ENCODE results near the gene SUGCT. TPM values are rescaled to one million over a fixed set of nuclear protein-coding genes. Genes with fewer than 3 reads are reported as not detected.

SUGCT gene
- total RNA-seq, 2 experiments from 2014 or later: 0.95 to 1.2 TPM

- TF ChIP-seq CTCF (IDR thresholded peaks at IDR 0.05): no peak
- no peaks in the 10 kb centered on the region for H3K4me1 Mint-ChIP-seq (ENCODE audit: low read depth)
- DNase-seq: no peak
- POLR2A ChIA-PET: no interaction called here
- H3K36me3 Mint-ChIP-seq (ENCODE audit: low read depth): no peaks in the 10 kb centered on the region
- H3K36me3 ChIP-seq (ENCODE audit: insufficient read depth, low read length): no peaks in the 10 kb centered on the region
- intact Hi-C loops (cut with DNase I, micrococcal nuclease): no loop called here
- H3K27me3 ChIP-seq (ENCODE audit: control insufficient read depth in 1 of 2, insufficient read depth in 2 of 2, low read length in 2 of 2): no peaks in the 10 kb centered on the region
- H3K4me3 ChIP-seq (ENCODE audit: low read length): no peak overlapping the region
- no peaks in the 10 kb centered on the region for H3K27me3 Mint-ChIP-seq
- peaks cover 0 to 4% of the 10 kb centered on the region in 2 experiments for H3K9me3 ChIP-seq (ENCODE audit: control insufficient read depth in 1 of 2, insufficient read depth in 1 of 2, low read length in 2 of 2)
- CTCF ChIA-PET: no interaction called here
- H3K27ac ChIP-seq (ENCODE audit: low read depth in 1 of 2, low read length in 2 of 2): no peak overlapping the region
- peaks cover 15% of the 10 kb centered on the region for H3K9me3 Mint-ChIP-seq
- H3K4me1 ChIP-seq (ENCODE audit: insufficient read depth, low read length): no peaks in the 10 kb centered on the region
- no peak overlapping the region for H3K4me3 Mint-ChIP-seq
- ATAC-seq (ENCODE audit: poor library complexity): no peak
- H3K27ac Mint-ChIP-seq: no peak overlapping the region
Measured at GRCh38 chr7:40733114-40733513, 598.3 kb downstream of the SUGCT start.

GRCh38 chr7:40733578-40733977 lies 598.8 kb downstream of the SUGCT start:
- H3K4me1 Mint-ChIP-seq (ENCODE audit: low read depth): no peaks in the 10 kb centered on the region
- no peaks in the 10 kb centered on the region for H3K27me3 ChIP-seq (ENCODE audit: control insufficient read depth in 1 of 2, insufficient read depth in 2 of 2, low read length in 2 of 2)
- DNase-seq: no peak
- CTCF ChIA-PET: no interaction called here
- intact Hi-C loops (cut with DNase I, micrococcal nuclease): no loop called here
- no peak overlapping the region for H3K4me3 Mint-ChIP-seq
- TF ChIP-seq CTCF (IDR thresholded peaks at IDR 0.05): no peak
- H3K9me3 ChIP-seq (ENCODE audit: control insufficient read depth in 1 of 2, insufficient read depth in 1 of 2, low read length in 2 of 2): peaks cover 0 to 4% of the 10 kb centered on the region in 2 experiments
- no peaks in the 10 kb centered on the region for H3K27me3 Mint-ChIP-seq
- no peak overlapping the region for H3K27ac ChIP-seq (ENCODE audit: low read depth in 1 of 2, low read length in 2 of 2)
- H3K9me3 Mint-ChIP-seq: peaks cover 15% of the 10 kb centered on the region
- H3K4me1 ChIP-seq (ENCODE audit: insufficient read depth, low read length): no peaks in the 10 kb centered on the region
- no peak overlapping the region for H3K4me3 ChIP-seq (ENCODE audit: low read length)
- H3K36me3 ChIP-seq (ENCODE audit: insufficient read depth, low read length): no peaks in the 10 kb centered on the region
- H3K27ac Mint-ChIP-seq: no peak overlapping the region
- no peaks in the 10 kb centered on the region for H3K36me3 Mint-ChIP-seq (ENCODE audit: low read depth)
- no peak for ATAC-seq (ENCODE audit: poor library complexity)
- POLR2A ChIA-PET: no interaction called here

GRCh38 chr7:40739257-40739656 lies 604.5 kb downstream of the SUGCT start:
- ChIA-PET CTCF (no interaction called here), POLR2A (no interaction called here)
- H3K27me3 ChIP-seq (ENCODE audit: control insufficient read depth in 1 of 2, insufficient read depth in 2 of 2, low read length in 2 of 2): no peaks in the 10 kb centered on the region
- H3K36me3 ChIP-seq (ENCODE audit: insufficient read depth, low read length): no peaks in the 10 kb centered on the region
- Mint-ChIP-seq H3K4me1 (ENCODE audit: low read depth) (no peaks in the 10 kb centered on the region), H3K9me3 (peaks cover 14% of the 10 kb centered on the region), H3K27ac (no peak overlapping the region), H3K27me3 (no peaks in the 10 kb centered on the region), H3K4me3 (no peak overlapping the region), H3K36me3 (ENCODE audit: low read depth) (no peaks in the 10 kb centered on the region)
- DNase-seq (no peak), ATAC-seq (ENCODE audit: poor library complexity) (no peak)
- no peak for TF ChIP-seq CTCF (IDR thresholded peaks at IDR 0.05)
- no peak overlapping the region for H3K4me3 ChIP-seq (ENCODE audit: low read length)
- peaks cover 0 to 4% of the 10 kb centered on the region in 2 experiments for H3K9me3 ChIP-seq (ENCODE audit: control insufficient read depth in 1 of 2, insufficient read depth in 1 of 2, low read length in 2 of 2)
- no peaks in the 10 kb centered on the region for H3K4me1 ChIP-seq (ENCODE audit: insufficient read depth, low read length)
- intact Hi-C loops (cut with DNase I, micrococcal nuclease): no loop called here
- no peak overlapping the region for H3K27ac ChIP-seq (ENCODE audit: low read depth in 1 of 2, low read length in 2 of 2)
